ENCODE measurements around the gene PRXL2B.

Gene PRXL2B

GRCh38 chr1:2584686-2585317, 1.8 kb upstream of the PRXL2B start:
- ATAC-seq (no peak), DNase-seq (ENCODE audit: low spot score in 2 of 2) (no peak)
- peak overlapping the region; percentile 91 for H3K4me3 Mint-ChIP-seq
- peak overlapping the region; percentile 93 for H3K27ac Mint-ChIP-seq
- peaks cover 54% of the 10 kb centered on the region for H3K4me1 Mint-ChIP-seq
- H3K9me3 Mint-ChIP-seq, result no peaks in the 10 kb centered on the region
- H3K36me3 Mint-ChIP-seq, result peaks cover 17% of the 10 kb centered on the region

- Mint-ChIP-seq H3K4me3 (peak overlapping the region; percentile 91), H3K27ac (peak overlapping the region; percentile 93), H3K9me3 (no peaks in the 10 kb centered on the region), H3K4me1 (peaks cover 51% of the 10 kb centered on the region), H3K36me3 (peaks cover 17% of the 10 kb centered on the region)
- peak; percentile 47 to 82 for DNase-seq (ENCODE audit: low spot score in 2 of 2)
- ATAC-seq, result peak; percentile 61
Observed at GRCh38 chr1:2585318-2586092, 1.1 kb upstream of the PRXL2B start.

GRCh38 chr1:2587071-2587859, 688 bp downstream of the PRXL2B start:
- DNase-seq (ENCODE audit: low spot score in 2 of 2) (peak in 1 of 2 donors; percentile 73), ATAC-seq (peak; percentile 2)
- Mint-ChIP-seq H3K36me3 (peaks cover 11% of the 10 kb centered on the region), H3K27ac (no peak overlapping the region), H3K9me3 (no peaks in the 10 kb centered on the region), H3K4me1 (peaks cover 34% of the 10 kb centered on the region), H3K4me3 (peak overlapping the region; percentile 91)

- Mint-ChIP-seq H3K9me3 (no peaks in the 10 kb centered on the region), H3K27ac (no peak overlapping the region), H3K4me1 (peaks cover 31% of the 10 kb centered on the region), H3K4me3 (peak overlapping the region; percentile 91), H3K36me3 (peaks cover 11% of the 10 kb centered on the region)
- DNase-seq (ENCODE audit: low spot score in 2 of 2) (no peak), ATAC-seq (no peak)
Observed at GRCh38 chr1:2587860-2588571, 1.4 kb downstream of the PRXL2B start.

- Mint-ChIP-seq H3K9me3 (no peaks in the 10 kb centered on the region), H3K27ac (no peak overlapping the region), H3K4me3 (no peak overlapping the region), H3K4me1 (peaks cover 23% of the 10 kb centered on the region), H3K36me3 (peaks cover 11% of the 10 kb centered on the region)
- ATAC-seq (no peak), DNase-seq (ENCODE audit: low spot score in 2 of 2) (no peak)
Observed at GRCh38 chr1:2588661-2589430, 2.3 kb downstream of the PRXL2B start.

- Mint-ChIP-seq H3K36me3 (peaks cover 11% of the 10 kb centered on the region), H3K4me1 (peaks cover 15% of the 10 kb centered on the region), H3K4me3 (no peak overlapping the region), H3K27ac (no peak overlapping the region), H3K9me3 (no peaks in the 10 kb centered on the region)
- no peak for ATAC-seq
- no peak for DNase-seq (ENCODE audit: low spot score in 2 of 2)
Observed at GRCh38 chr1:2589431-2590232, 3.1 kb downstream of the PRXL2B start.

- H3K36me3 Mint-ChIP-seq, result peaks cover 8% of the 10 kb centered on the region
- H3K4me1 Mint-ChIP-seq, result peaks cover 6% of the 10 kb centered on the region
- ATAC-seq (no peak), DNase-seq (ENCODE audit: low spot score in 2 of 2) (no peak)
- no peak overlapping the region for H3K4me3 Mint-ChIP-seq
- H3K27ac Mint-ChIP-seq, result no peak overlapping the region
- H3K9me3 Mint-ChIP-seq, result no peaks in the 10 kb centered on the region
Observed at GRCh38 chr1:2590233-2591141, 3.9 kb downstream of the PRXL2B start.

- no peak overlapping the region for H3K4me3 Mint-ChIP-seq
- H3K36me3 Mint-ChIP-seq, result peaks cover 3% of the 10 kb centered on the region
- peaks cover 6% of the 10 kb centered on the region for H3K4me1 Mint-ChIP-seq
- no peaks in the 10 kb centered on the region for H3K9me3 Mint-ChIP-seq
- ATAC-seq (no peak), DNase-seq (ENCODE audit: low spot score in 2 of 2) (no peak)
- no peak overlapping the region for H3K27ac Mint-ChIP-seq
Observed at GRCh38 chr1:2591233-2591580, 4.6 kb downstream of the PRXL2B start.

GRCh38 chr1:2591581-2592261, 5.1 kb downstream of the PRXL2B start:
- H3K4me3 Mint-ChIP-seq, result no peak overlapping the region
- no peaks in the 10 kb centered on the region for H3K36me3 Mint-ChIP-seq
- ATAC-seq (no peak), DNase-seq (ENCODE audit: low spot score in 2 of 2) (no peak)
- H3K4me1 Mint-ChIP-seq, result peaks cover 6% of the 10 kb centered on the region
- no peak overlapping the region for H3K27ac Mint-ChIP-seq
- no peaks in the 10 kb centered on the region for H3K9me3 Mint-ChIP-seq

- no peaks in the 10 kb centered on the region for H3K36me3 Mint-ChIP-seq
- ATAC-seq (no peak), DNase-seq (ENCODE audit: low spot score in 2 of 2) (no peak)
- peaks cover 7% of the 10 kb centered on the region for H3K4me1 Mint-ChIP-seq
- H3K9me3 Mint-ChIP-seq, result no peaks in the 10 kb centered on the region
- peak overlapping the region; percentile 50 for H3K27ac Mint-ChIP-seq
- H3K4me3 Mint-ChIP-seq, result no peak overlapping the region
Observed at GRCh38 chr1:2592672-2593071, 6.1 kb downstream of the PRXL2B start.

- H3K36me3 Mint-ChIP-seq, result no peaks in the 10 kb centered on the region
- peak overlapping the region; percentile 50 for H3K27ac Mint-ChIP-seq
- no peak overlapping the region for H3K4me3 Mint-ChIP-seq
- no peaks in the 10 kb centered on the region for H3K9me3 Mint-ChIP-seq
- peaks cover 7% of the 10 kb centered on the region for H3K4me1 Mint-ChIP-seq
- no peak for ATAC-seq
- no peak for DNase-seq (ENCODE audit: low spot score in 2 of 2)
Observed at GRCh38 chr1:2593251-2593878, 6.8 kb downstream of the PRXL2B start.

- ATAC-seq (no peak), DNase-seq (ENCODE audit: low spot score in 2 of 2) (no peak)
- Mint-ChIP-seq H3K27ac (no peak overlapping the region), H3K4me3 (no peak overlapping the region), H3K9me3 (no peaks in the 10 kb centered on the region), H3K4me1 (peaks cover 7% of the 10 kb centered on the region), H3K36me3 (no peaks in the 10 kb centered on the region)
Observed at GRCh38 chr1:2594001-2594640, 7.5 kb downstream of the PRXL2B start.

All from stimulated activated effector memory CD8-positive, alpha-beta T cell treated with anti-CD3 and anti-CD28 coated beads, Interleukin-12 subunit alpha, Interleukin-12 subunit beta, amount 100 ng/mL, for 72 hours (primary cell).